Measurements from ENCODE around the gene HMG20A.

HMG20A gene

GRCh38 chr15:77479015-77479414, 58.3 kb downstream of the HMG20A start:
- no peak for DNase-seq

GRCh38 chr15:77480859-77481633, 60.4 kb downstream of the HMG20A start:
- no peak for DNase-seq

- no peak for DNase-seq
Observed at GRCh38 chr15:77481670-77482069, 61.0 kb downstream of the HMG20A start.

- no peak for DNase-seq
Observed at GRCh38 chr15:77482570-77482969, 61.9 kb downstream of the HMG20A start.

GRCh38 chr15:77483425-77484140, 62.9 kb downstream of the HMG20A start:
- DNase-seq = no peak

- no peak for DNase-seq
Observed at GRCh38 chr15:77484994-77485393, 64.3 kb downstream of the HMG20A start.

- DNase-seq = no peak
Observed at GRCh38 chr15:77486542-77487468, 66.1 kb downstream of the HMG20A start.

- no peak for DNase-seq
Observed at GRCh38 chr15:77487469-77487842, 66.8 kb downstream of the HMG20A start.

GRCh38 chr15:77487888-77488287, 67.2 kb downstream of the HMG20A start:
- DNase-seq = no peak

- DNase-seq = no peak
Observed at GRCh38 chr15:77489647-77490046, 69.0 kb downstream of the HMG20A start.

GRCh38 chr15:77493324-77493907, 72.7 kb downstream of the HMG20A start:
- DNase-seq = no peak

GRCh38 chr15:77494073-77494867, 73.6 kb downstream of the HMG20A start:
- DNase-seq = no peak

- no peak for DNase-seq
Observed at GRCh38 chr15:77494964-77495363, 74.3 kb downstream of the HMG20A start.

- no peak for DNase-seq
Observed at GRCh38 chr15:77495838-77496596, 75.3 kb downstream of the HMG20A start.

GRCh38 chr15:77496715-77497109, 76.0 kb downstream of the HMG20A start:
- DNase-seq = peak; percentile 82

GRCh38 chr15:77497110-77497737, 76.5 kb downstream of the HMG20A start:
- DNase-seq = no peak

- DNase-seq = no peak
Observed at GRCh38 chr15:77497942-77498361, 77.3 kb downstream of the HMG20A start.

GRCh38 chr15:77499087-77499760, 78.5 kb downstream of the HMG20A start:
- DNase-seq = no peak

- DNase-seq = no peak
Observed at GRCh38 chr15:77500989-77501388, 80.3 kb downstream of the HMG20A start.

Measured in stimulated activated CD4-positive, alpha-beta T cell treated with anti-CD3 and anti-CD28 coated beads, Interleukin-15, amount 100 ng/mL, for 24 hours (primary cell).